ENCODE measurements around the gene LCLAT1.

Gene LCLAT1

DNA sequence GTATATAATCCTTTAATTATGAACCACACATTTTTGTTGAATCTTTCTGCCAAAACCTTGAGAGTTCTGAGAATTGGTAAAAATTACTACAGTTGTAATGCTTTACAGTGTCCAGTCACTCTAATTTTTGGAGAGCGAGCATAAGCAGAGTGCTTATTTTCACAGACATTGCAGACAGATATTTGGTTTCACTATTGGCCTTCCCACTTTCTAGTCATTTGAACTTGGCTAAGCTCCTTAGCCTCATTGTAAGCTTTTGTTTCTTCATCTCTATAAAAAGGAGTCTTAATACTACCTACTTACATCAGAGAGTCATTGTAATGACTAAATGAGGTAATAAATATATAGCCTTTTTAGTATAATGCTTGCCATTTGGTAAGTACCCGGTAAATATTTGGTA, 80.4 kb downstream of the LCLAT1 start:
- DNase-seq = no peak

DNA sequence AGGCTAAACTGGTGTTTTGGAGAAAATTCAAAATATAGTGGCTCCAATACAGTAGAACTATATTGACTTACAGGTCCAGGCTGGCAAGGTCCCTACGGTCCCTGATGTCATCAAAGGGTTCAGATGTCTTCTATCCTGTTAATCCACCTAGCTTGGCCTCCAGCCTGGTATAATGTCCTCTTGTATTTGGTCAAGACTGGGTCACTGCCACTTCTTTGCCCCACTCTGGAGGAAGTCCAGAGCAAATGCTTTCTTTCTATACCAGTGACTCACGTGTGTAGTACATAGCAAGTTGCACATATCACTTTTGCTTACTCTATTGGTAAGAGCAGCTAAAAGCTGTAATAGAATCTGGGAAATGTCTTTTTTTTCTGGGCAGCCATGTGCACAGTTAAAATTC, 80.8 kb downstream of the LCLAT1 start:
- DNase-seq = no peak

DNA sequence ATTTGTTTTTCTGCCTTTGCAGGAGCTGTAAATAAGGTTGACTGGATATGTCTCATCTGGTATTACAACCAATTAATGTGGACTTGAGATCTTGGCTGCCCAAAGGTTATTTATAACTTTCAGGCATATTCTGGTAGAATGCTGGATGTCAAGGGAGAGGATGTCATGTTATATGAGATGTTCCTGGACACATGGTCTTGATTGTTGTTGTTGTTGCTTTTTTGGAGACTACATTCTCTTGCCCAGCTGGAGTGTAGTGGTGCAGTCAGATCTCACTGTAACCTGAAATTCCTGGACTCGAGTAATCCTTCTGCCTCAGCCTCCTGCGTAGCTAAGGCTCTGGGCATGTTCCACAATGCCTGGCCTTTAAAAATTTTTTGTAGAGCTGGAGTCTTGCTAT, 83.3 kb downstream of the LCLAT1 start:
- no peak for DNase-seq

DNA sequence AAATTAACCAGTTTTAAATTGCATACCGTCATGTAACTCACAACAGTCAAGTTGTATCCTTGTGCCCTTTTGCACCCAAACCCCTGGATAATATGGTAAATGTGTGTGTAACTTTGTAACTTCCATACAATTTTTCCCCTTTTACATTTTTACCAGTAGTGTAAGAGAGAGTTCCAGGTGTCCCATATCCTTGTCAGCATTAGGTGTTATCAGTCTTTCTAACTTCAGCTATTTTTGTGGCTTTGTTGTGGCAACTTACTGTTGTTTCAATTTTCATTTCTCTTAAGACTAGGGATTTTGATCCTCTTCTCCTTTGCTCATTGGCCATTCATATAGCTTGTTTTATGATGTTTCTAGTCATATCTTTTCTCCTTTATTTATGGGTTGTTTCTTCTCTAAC, 94.6 kb downstream of the LCLAT1 start:
- DNase-seq = no peak

DNA sequence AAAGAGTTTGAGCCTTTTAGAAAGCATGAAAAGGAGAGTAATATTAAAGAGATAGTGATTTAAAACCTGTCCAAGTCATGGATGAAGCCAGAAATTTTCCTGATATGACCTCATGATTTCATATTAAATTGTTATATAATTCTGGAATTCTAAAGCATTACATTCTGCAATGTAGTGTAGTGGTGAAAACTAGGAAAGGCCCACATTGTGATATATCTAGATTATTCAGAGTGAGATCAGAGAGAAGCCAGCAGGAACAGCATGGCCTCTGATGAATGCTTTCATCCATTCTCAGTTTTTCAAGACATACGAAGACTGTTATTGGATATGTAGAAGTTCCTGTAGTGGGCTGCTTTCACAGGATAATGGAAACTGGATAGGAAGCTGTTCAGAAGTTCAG, 98.8 kb downstream of the LCLAT1 start:
- no peak for DNase-seq

DNA sequence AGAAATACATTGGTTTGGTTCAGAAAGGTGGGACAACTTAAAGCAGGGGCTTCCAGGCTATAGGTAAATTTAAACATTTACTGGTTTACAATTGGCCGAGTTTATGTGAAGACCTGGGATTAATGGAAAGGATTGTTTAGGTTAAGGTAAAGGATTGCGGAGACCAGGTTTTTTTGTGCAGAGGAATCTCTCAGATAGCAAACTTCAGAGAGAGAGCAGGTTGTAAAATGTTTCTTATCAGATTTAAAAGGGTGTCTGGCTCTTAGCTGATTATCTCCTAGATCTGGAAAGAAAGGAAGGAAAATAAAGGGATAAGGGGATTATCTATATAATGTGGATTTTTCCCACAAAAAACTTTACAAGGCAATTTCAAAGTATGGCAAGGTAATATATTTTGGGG, 101.3 kb downstream of the LCLAT1 start:
- DNase-seq = no peak

DNA sequence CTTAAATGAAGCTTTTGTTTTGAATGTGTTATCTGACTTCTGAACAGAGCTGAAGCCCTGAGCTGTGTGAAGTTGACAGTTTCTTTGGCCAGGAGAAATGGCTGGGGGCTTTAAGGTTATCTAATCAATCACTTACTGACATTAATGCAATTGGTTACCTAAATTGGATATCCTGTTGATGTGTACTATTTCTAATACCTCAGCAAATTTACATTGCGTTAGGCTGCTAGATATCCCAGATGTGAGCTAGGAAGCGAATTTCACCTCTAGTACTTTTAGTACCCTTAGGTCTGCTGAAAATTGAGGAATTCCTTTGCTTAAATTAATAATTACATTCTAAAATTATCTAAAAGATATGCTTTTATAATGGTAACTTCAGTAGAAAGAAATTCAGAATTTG, 102.0 kb downstream of the LCLAT1 start:
- no peak for DNase-seq

DNA sequence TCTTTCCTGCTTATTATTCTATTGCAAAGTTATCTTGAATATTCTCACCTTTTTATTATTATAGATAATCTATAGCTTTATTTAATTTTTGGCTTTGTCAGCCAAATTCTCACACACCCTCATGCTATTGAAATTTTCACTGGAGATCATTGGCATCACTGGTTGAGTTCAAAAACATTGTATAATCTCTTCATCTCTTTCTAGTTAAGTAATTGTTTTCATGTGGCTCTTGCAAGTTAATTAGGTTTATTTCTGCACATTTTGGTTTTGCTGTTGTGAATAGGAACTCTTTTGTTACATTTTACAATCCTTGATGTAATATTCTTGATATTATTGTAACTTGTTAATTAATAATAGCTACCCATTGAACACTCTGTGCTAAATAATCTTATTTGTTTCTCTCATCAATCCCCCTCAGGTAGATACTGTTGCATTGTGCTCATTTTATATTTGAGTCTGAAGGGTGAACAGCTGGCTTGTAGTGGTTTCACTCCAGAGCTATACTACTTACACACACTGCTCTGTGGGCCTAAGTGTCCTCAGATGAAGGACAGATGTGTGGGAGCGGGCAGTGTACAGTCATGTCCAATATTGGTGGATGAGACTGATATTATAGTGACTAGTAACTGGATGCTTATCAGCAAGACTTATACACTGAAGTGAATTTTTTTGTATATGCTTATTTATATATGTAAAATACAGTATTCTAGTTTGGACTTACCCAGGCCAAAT, 112.7 kb downstream of the LCLAT1 start:
- DNase-seq = no peak

DNA sequence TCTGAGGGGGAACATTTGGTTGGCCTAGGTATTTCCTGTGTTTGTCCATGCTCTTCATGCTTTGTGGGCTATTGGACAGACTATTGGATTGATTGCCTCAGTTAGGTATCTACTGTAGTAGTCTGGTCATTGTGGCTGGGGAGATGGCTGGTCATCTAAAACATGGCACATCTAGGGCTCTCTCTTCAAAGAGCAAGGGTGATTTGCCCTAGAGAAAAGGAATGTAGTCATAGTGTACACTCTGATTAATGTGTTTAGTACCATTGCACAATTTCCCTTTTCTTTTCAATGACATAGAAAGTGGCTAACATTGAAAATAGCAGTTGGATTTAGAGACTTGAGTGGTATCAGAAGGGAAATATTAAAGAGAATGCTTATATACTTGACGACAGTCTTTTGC, 114.3 kb downstream of the LCLAT1 start:
- no peak for DNase-seq

DNA sequence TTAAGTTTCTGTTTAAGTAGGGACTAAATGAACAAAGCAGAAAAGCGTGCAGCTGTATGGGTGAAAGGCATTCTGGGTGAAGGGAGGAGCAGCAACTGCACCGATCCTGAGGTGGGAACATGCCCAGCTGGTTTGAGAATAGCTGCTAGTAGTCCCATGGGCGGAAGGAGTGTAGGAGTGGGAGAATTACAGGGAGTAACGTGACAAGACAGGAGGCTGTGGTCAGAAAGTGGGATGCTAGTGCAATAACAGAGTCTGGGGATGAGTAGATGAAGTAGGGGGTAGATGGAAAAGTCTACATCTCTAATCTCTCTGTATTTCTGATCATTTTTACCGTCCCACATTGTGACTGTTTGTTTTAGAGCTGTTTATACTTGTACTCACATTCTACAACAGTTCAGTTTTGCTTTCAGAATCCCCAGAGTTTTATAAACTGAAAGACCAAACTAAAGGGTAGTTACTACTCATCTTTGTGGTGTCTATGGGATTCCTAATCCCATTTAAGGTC, 118.9 kb downstream of the LCLAT1 start:
- no peak for DNase-seq

DNA sequence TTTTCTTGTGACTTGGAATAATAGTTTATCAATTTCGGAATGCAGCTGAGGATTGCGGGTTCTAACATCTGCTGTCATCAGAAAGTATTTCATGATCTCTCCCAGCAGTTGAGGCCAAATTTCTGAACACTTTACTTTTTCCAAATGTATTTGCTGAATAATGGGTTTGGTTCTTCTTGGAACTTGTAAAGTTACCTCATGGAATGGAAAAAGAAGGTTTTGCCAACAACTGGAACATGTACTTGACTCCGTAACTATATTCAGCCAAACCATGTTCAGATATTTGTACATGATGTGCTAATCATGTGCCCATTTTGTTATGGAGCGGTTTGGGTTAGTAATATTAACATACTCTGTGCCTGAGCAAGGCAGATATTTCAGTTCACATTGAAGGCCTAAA, 119.6 kb downstream of the LCLAT1 start:
- DNase-seq = no peak

DNA sequence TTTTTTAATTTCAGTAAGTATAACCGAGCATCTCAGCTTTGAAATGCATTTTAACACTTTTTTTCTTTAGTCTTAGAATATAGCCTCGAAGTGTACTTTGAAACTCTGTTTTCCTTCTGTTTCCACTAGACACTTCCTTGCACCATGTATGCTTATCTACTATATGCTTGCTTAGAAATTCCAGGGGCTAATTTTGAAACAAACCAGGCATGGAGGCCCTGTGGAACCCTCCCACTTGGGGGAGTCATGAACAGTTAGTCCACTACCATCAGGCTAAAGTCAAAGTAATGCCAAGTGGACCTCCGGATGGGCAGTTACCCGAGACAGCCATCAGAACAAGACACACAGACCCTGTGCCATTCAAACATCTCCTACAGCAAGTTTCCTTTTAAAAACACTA, 120.3 kb downstream of the LCLAT1 start:
- DNase-seq = no peak

DNA sequence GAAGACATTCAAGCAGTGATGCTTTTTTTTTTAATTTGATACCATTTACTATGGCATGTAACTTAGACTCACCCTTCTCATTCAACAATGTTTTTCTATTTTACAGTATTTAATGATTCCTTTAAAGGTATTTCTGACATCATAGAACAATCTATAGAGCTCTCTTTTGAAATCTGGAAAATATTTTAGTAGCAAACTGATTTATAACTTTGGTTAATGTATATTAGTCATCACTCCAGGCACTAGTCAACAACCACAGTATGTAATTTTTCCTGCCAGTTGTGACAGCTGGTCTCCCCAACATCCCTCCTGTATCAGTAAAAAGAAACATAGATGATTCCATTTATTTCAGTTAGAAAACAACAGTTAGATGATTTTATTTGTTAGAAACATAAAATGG, 122.9 kb downstream of the LCLAT1 start:
- DNase-seq = no peak

DNA sequence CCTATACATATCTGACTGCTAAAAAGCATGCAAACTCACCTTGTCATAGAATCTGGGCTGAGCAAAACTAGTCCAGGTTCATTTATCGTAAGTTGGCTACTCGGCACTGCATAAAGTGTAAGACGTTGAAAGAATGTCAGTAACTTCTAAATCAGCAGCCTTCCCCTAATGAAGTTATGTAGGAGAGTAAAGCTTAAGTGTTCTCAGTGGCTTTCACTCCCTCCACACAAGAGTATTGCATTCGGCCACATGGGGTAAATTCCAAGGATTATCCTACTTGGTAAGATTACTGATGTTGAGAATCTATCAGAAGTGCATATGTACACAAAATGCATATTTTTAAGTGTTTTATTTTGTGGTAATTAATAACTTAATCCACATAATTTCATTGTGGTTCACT, 130.1 kb downstream of the LCLAT1 start:
- no peak for DNase-seq

DNA sequence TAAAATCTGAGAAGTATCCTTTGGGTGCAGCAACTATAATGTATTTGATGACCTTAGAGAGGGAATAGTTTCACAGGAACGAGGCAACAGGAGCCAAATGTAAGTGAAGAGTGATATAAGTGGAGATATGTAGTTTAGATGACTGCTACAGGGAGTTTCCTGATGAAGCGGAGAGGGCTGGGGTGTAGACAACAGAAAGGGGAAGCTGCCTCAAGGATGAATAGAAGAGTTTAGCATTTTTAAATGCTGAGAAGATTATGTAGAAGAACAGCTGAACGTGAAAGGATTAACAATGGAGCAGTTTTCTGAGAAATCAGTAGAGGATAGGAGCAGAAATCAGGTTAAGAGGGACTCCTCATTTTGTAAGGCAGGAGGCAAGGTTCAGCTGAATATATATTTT, 133.3 kb downstream of the LCLAT1 start:
- DNase-seq = no peak

DNA sequence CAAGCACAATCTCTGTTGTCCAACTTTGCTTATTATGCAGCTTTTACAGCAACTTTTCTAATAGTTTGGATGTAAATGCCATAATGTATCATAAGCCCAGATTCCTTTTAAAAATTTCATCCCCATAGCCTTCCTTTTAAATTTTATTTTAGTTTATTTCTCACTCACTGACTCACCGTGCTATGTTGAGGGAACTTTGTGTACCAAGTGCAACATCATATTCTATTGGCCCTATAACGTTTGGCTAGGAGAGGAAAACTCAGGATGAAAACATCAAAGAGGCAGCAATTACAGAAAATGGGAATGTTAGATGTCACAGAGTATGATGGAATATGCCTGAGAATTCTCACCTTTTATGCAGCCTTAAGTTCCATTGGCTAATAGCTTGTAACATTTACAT, 135.5 kb downstream of the LCLAT1 start:
- no peak for DNase-seq

DNA sequence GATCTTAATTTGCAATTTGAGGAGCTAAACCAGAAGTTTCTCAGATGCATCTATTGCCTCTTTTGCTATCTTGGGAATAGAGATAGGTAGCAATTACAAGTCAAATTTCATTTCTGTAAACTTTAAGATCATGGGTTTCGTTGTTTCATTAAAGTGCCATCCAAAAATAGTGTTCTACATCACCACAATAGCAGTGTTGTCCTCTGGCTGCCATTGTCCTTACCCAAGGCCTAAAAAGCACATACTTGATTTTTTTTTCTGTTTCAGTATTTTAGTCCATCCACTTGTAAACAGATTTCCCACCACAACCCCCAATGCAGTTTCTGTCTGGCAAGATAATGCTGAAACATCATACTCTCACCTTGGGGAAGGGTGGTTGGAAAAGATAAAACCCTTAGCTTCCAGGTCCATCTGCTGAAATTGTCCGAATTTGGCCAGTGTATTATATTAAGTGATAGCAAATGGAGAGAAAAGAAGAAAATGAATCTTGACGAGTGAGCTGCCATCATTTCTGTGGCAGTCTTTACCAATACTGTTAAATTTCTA, 136.2 kb downstream of the LCLAT1 start:
- no peak for DNase-seq

DNA sequence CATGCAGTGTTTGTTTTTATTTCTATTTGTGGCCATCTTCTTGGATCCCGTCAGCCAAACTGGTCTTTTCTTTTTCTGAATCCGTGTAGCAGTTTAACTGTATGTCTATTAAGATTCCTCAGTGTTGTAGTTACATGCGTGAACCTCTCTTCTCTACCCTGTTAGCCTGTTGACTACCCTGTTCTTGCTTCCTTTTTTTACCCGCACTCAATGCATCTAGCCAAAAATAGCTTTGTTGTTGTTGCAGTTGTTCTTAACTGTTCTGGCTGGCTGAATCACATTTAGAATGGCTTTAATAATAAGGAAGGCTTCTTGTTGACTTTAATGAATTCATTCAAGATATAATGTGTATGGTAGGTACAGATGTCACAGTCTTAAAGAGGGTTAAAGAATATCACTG, 137.1 kb downstream of the LCLAT1 start:
- no peak for DNase-seq

DNA sequence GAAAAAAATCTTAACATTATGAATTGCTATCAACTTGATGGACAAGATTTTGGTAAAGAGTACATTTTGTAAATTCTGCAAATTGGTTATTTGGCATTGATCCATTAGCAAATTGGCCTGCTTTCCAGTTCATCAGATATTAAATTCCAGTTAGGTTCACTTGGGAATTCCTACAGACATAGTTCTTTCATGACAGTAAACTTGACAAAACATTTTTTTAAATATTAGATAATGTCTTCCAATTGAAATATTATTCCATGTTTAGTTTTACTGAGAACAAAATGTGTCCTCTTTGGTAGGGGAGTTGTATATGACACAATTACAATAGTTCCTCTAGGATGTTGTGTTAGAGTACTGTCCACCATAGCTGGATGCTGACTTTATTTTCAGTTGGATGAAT, 141.9 kb downstream of the LCLAT1 start:
- no peak for DNase-seq

DNA sequence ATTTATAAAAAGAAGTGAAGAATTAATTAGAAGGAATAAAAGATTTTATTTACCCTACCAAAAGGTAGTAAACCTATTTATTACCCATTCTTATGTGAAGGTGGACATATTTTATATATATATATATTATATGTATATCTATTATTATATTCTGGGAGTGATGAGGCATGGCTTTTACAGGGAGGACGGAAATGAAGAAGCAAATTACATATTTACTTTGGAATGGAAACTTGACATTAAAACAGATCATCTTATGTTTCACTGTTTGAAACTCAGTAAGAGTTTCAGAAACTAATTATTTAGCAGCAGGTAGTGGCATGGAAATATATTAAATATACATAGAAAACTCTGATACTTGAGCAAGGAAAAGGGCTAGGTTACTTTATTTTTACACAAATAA, 143.4 kb downstream of the LCLAT1 start:
- DNase-seq = no peak

DNA sequence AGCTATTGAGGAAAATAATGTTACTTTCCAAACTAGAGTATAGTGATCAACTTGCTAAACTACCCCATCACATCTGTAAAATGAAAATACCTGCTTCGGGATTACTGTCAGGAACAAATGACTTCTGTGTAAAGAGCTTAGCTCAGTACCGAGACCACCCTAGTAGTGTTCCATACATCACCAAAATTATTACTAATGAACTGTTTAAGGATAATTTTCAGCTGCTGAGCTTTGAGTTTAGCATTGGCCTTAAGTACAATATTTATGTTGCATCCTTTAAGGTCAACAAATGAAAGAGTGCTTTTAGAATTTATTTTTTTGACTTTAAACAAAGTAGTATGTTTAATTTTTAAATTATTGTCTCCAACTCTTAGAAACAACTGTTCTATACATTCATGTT, 144.1 kb downstream of the LCLAT1 start:
- DNase-seq = no peak

DNA sequence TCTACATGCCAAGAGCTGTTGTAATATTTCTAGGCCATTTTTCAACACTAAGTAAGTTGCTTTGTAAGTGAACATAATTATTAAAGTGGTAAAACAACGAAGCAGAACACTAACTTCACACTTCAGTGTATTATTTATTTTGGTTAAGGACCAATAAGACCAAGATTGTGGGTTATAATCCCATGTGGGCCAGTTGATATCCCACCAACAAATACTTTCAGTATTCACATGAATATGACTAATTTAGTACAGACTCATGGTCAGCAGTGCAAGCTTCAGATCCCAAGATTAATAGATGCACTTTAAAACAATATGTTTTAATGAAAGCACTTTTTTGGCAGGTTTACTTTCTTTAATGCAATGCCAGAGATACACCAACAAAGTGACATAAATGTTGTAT, 154.3 kb downstream of the LCLAT1 start:
- DNase-seq = no peak

DNA sequence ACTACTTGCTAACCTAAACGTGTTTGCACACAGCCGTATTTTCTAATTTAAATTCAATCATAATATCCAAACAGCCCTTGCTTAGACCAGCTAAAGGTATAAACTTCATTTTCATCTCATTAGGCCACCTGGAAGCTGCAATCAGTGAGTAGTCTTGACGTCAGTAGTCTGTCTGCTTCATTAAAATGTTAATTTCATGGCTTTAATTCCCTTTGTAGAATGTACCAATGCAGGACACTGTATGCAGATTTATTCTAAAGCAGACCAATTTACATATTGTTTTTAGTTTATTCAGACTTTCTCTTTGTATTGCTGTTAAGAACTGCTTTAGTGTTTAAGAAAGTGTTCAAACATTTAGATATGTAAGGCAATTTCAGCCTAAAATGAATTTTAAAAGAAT, 158.2 kb downstream of the LCLAT1 start:
- DNase-seq = no peak

DNA sequence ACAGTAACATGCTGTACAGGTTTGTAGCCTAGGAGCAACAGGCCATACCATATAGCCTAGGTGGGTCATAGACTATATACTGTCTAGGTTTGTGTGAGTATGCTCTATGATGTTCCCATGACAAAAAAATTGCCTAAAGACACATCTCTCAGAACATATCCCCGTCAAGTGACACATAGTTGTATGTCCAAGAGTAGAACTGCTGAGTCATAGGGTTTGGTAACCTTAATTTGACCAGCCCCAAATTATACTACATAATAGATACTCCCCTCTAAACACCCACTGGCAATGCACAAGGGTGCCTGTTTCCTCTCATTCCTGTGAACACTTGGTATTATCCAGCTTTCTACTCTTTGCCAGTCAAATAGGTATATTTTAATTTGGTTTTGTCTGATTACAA, 161.6 kb downstream of the LCLAT1 start:
- DNase-seq = no peak

DNA sequence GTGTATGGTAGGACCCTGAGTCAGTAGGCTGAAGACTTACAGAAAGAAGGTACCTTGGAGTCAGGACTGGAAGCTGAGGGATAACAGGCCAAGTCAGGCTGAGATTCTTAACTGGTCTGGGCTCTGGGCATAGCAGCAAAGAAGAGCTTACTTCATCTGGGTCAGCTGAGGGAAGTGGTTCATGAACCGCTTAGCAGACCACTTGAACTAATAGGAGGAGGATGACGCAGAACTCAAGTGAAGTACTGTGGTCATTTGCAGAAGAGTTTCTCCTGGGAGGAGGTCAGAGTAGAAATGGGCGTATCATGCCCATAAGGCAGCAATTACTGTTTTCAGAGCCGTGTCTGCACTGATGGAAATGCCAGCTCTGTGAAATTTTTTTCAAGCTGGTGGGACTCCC, 164.5 kb downstream of the LCLAT1 start:
- DNase-seq = no peak

Measured in NCI-H1092 treated with DMSO at 0.1 percent for 48 hours (cell line).